ENCODE results near the gene DTX3L.
A peak's percentile ranks its signal among the peaks of the same experiment; 100 is the strongest.
"Not testable (repeated sequence)": the region's sequence is repeated elsewhere in the genome, so short reads cannot be mapped to it uniquely, and the experiment has no call there.

The DTX3L gene

GRCh38 chr3:122558605-122559004 is 5.5 kb upstream of the DTX3L start:
- DNase-seq: no peak
- in situ Hi-C loops (cut with MboI; ENCODE audit: low pct_unique_long_range_greater_than_20kb, low sequenced_read_pairs): no loop called here

- no peak for DNase-seq
- in situ Hi-C loops (cut with MboI; ENCODE audit: low pct_unique_long_range_greater_than_20kb, low sequenced_read_pairs): no loop called here
These were observed 4.2 kb upstream of the DTX3L start for GRCh38 chr3:122559906-122560305.

- in situ Hi-C loops (cut with MboI; ENCODE audit: low pct_unique_long_range_greater_than_20kb, low sequenced_read_pairs): no loop called here
- DNase-seq: peak; percentile 77
These were observed 3.5 kb upstream of the DTX3L start for GRCh38 chr3:122560680-122561079.

GRCh38 chr3:122562923-122563716 is 1.0 kb upstream of the DTX3L start:
- in situ Hi-C loops (cut with MboI; ENCODE audit: low pct_unique_long_range_greater_than_20kb, low sequenced_read_pairs): no loop called here
- DNase-seq: no peak

GRCh38 chr3:122563717-122564025 is 467 bp upstream of the DTX3L start:
- no peak for DNase-seq

GRCh38 chr3:122568131-122568530 is 4.0 kb downstream of the DTX3L start:
- DNase-seq; in situ Hi-C loops (cut with MboI; ENCODE audit: low pct_unique_long_range_greater_than_20kb, low sequenced_read_pairs): not testable (repeated sequence)

More at GRCh38 chr3:122563717-122564025, 467 bp upstream of the DTX3L start:
- in situ Hi-C loops (cut with MboI; ENCODE audit: low pct_unique_long_range_greater_than_20kb, low sequenced_read_pairs): no loop called here

- DNase-seq: no peak
- in situ Hi-C loops (cut with MboI; ENCODE audit: low pct_unique_long_range_greater_than_20kb, low sequenced_read_pairs): no loop called here
These were observed 4.6 kb downstream of the DTX3L start for GRCh38 chr3:122568755-122569154.

- in situ Hi-C loops (cut with MboI; ENCODE audit: low pct_unique_long_range_greater_than_20kb, low sequenced_read_pairs): no loop called here
- DNase-seq: peak; percentile 75
These were observed 8.8 kb downstream of the DTX3L start for GRCh38 chr3:122572940-122573412.

- in situ Hi-C loops (cut with MboI; ENCODE audit: low pct_unique_long_range_greater_than_20kb, low sequenced_read_pairs): no loop called here
- DNase-seq: peak; percentile 32
These were observed 12.2 kb downstream of the DTX3L start for GRCh38 chr3:122576174-122576940.

- in situ Hi-C loops (cut with MboI; ENCODE audit: low pct_unique_long_range_greater_than_20kb, low sequenced_read_pairs): no loop called here
- DNase-seq: no peak
These were observed 13.4 kb downstream of the DTX3L start, which contains the start of gene PARP15 for GRCh38 chr3:122577409-122578031. Gene PARP15 (plus strand): TSS chr3:122577650. CDS start chr3:122577668, 18 bp downstream.

GRCh38 chr3:122578069-122578740 is 14.1 kb downstream of the DTX3L start:
- no peak for DNase-seq

GRCh38 chr3:122580470-122580869 is 16.3 kb downstream of the DTX3L start:
- in situ Hi-C loops (cut with MboI; ENCODE audit: low pct_unique_long_range_greater_than_20kb, low sequenced_read_pairs): no loop called here
- DNase-seq: no peak

More at GRCh38 chr3:122578069-122578740, 14.1 kb downstream of the DTX3L start:
- in situ Hi-C loops (cut with MboI; ENCODE audit: low pct_unique_long_range_greater_than_20kb, low sequenced_read_pairs): no loop called here

- no peak for DNase-seq
- in situ Hi-C loops (cut with MboI; ENCODE audit: low pct_unique_long_range_greater_than_20kb, low sequenced_read_pairs): no loop called here
These were observed 17.5 kb downstream of the DTX3L start for GRCh38 chr3:122581622-122582021.

GRCh38 chr3:122582390-122582789 is 18.3 kb downstream of the DTX3L start:
- no peak for DNase-seq
- in situ Hi-C loops (cut with MboI; ENCODE audit: low pct_unique_long_range_greater_than_20kb, low sequenced_read_pairs): no loop called here

- no peak for DNase-seq
- in situ Hi-C loops (cut with MboI; ENCODE audit: low pct_unique_long_range_greater_than_20kb, low sequenced_read_pairs): no loop called here
These were observed 22.0 kb downstream of the DTX3L start for GRCh38 chr3:122586098-122586497.

- in situ Hi-C loops (cut with MboI; ENCODE audit: low pct_unique_long_range_greater_than_20kb, low sequenced_read_pairs): no loop called here
- no peak for DNase-seq
These were observed 22.8 kb downstream of the DTX3L start for GRCh38 chr3:122586773-122587485.

GRCh38 chr3:122587572-122587971 is 23.4 kb downstream of the DTX3L start:
- DNase-seq: no peak
- in situ Hi-C loops (cut with MboI; ENCODE audit: low pct_unique_long_range_greater_than_20kb, low sequenced_read_pairs): no loop called here

- no peak for DNase-seq
- in situ Hi-C loops (cut with MboI; ENCODE audit: low pct_unique_long_range_greater_than_20kb, low sequenced_read_pairs): no loop called here
These were observed 25.2 kb downstream of the DTX3L start for GRCh38 chr3:122589297-122589696.

- in situ Hi-C loops (cut with MboI; ENCODE audit: low pct_unique_long_range_greater_than_20kb, low sequenced_read_pairs): no loop called here
- no peak for DNase-seq
These were observed 26.5 kb downstream of the DTX3L start for GRCh38 chr3:122590610-122591009.

All from KBM-7 (cell line).